GM12865 (cell line): ENCODE measurements around the gene IFNAR1.
A peak's percentile ranks its signal among the peaks of the same experiment; 100 is the strongest.
"Not testable (repeated sequence)": the region's sequence is repeated elsewhere in the genome, so short reads cannot be mapped to it uniquely, and the experiment has no call there.

Source experiments
- DNase-seq: peaks from one replicate; pipeline ENCODE4 v3.0.0; 2010; ENCODE audit warnings: low read depth
- H3K4me3 ChIP-seq: 2 replicates; pipeline ENCODE4 v1.5.1; 2011; ENCODE audit warnings: mild to moderate bottlenecking, low read depth, low read length, control low read depth
- CTCF ChIP-seq: IDR thresholded peaks from 2 replicates; pipeline ENCODE4 v1.5.1; 2011; ENCODE audit warnings: low read length, control low read depth, low read depth, inconsistent platforms; ENCODE audit not compliant: insufficient read depth; ENCODE audit errors: missing control alignments

Gene IFNAR1

GRCh38 chr21:33314111-33314510 lies 10.7 kb upstream of the IFNAR1 start:
- TF ChIP-seq CTCF, result no peak
- DNase-seq, result no peak
- H3K4me3 ChIP-seq, result no peak overlapping the region

GRCh38 chr21:33315946-33316710 lies 8.6 kb upstream of the IFNAR1 start:
- no peak overlapping the region for H3K4me3 ChIP-seq
- TF ChIP-seq CTCF, result no peak
- no peak for DNase-seq

- TF ChIP-seq CTCF, result no peak
- H3K4me3 ChIP-seq, result no peak overlapping the region
- DNase-seq, result no peak
These were observed 7.6 kb upstream of the IFNAR1 start for GRCh38 chr21:33317145-33317544.

GRCh38 chr21:33317786-33318486 lies 6.8 kb upstream of the IFNAR1 start:
- no peak for TF ChIP-seq CTCF
- DNase-seq, result no peak
- H3K4me3 ChIP-seq, result no peak overlapping the region

- not testable (repeated sequence) for H3K4me3 ChIP-seq, DNase-seq
These were observed 3.8 kb upstream of the IFNAR1 start for GRCh38 chr21:33321005-33321404.

GRCh38 chr21:33323610-33324009 lies 1.2 kb upstream of the IFNAR1 start:
- DNase-seq, result not testable (repeated sequence)
- peak overlapping the region; percentile 81 for H3K4me3 ChIP-seq

GRCh38 chr21:33325222-33326067 lies 675 bp downstream of the IFNAR1 start:
- peak overlapping the region; percentile 81 for H3K4me3 ChIP-seq
- peak; percentile 75 for DNase-seq
- no peak for TF ChIP-seq CTCF
